H1 (cell line): ENCODE measurements around the gene RELL1. TPM values are rescaled to one million over a fixed set of nuclear protein-coding genes. Genes with fewer than 3 reads are reported as not detected.
A peak's percentile ranks its signal among the peaks of the same experiment; 100 is the strongest.

Experiments used
- CEBPB ChIP-seq: IDR thresholded peaks from 2 replicates; pipeline ENCODE4 v1.6.1; 2012; ENCODE audit warnings: low read depth, low read length
- CTBP2 ChIP-seq: IDR thresholded peaks from 2 replicates; pipeline ENCODE4 v1.7.0; 2011; ENCODE audit warnings: borderline replicate concordance, mild to moderate bottlenecking, moderate library complexity, mixed read lengths, low read length; ENCODE audit not compliant: insufficient read depth, insufficient read length
- GTF2F1 ChIP-seq: IDR thresholded peaks from 2 replicates; pipeline ENCODE4 v1.6.1; 2012; ENCODE audit warnings: low read depth, low read length, improper control_type of control experiment, borderline replicate concordance
- KDM5A ChIP-seq: fragments of 200-600 bp; IDR thresholded peaks from 2 replicates; pipeline ENCODE4 v1.7.1; 2012; ENCODE audit warnings: mild to moderate bottlenecking, low read length, inconsistent platforms, mixed read lengths
- NANOG ChIP-seq: IDR thresholded peaks from 2 replicates; pipeline ENCODE4 v1.6.1; 2011; ENCODE audit warnings: low read length, low read depth, mild to moderate bottlenecking, inconsistent platforms; ENCODE audit not compliant: insufficient read depth, poor library complexity, severe bottlenecking
- POU5F1 ChIP-seq: IDR thresholded peaks from 2 replicates; pipeline ENCODE4 v1.6.1; 2011; ENCODE audit warnings: low read depth, mild to moderate bottlenecking, low read length, moderate library complexity
- TBP ChIP-seq: IDR thresholded peaks from 2 replicates; pipeline ENCODE4 v1.6.1; 2011; ENCODE audit warnings: low read depth, low read length, improper control_type of control experiment
- TEAD4 ChIP-seq: IDR thresholded peaks from 2 replicates; pipeline ENCODE4 v1.6.1; 2012; ENCODE audit warnings: low read depth, low read length, inconsistent platforms, mixed read lengths
- polyA plus RNA-seq, 7 experiments: library from polyadenylated mRNA; depleted of rRNA in 3 of 7; stranded (reverse) in 5 of 7; unstranded in 2 of 7; fragments of >200 nt in 5 of 7; fragments of 200-250 nt in 2 of 7; gene quantifications; 1 replicate in 5 of 7; 2 replicates in 1 of 7; 4 replicates in 1 of 7; pipeline versions ENCODE4 v1.2.1 to v1.2.3, GENCODE V29; 2011 to 2013; ENCODE audit warnings: missing spikeins in 2 of 7, mixed read lengths in 2 of 7
- total RNA-seq: library from RNA; stranded (reverse); fragmentation: NEBNext Ultra II Directional; extraction: Animal tissue kit (Norgen Biotek cat#: 25700); gene quantifications from 2 replicates; pipeline ENCODE4 v1.2.1, GENCODE V29; 2021
- TF ChIP-seq, protein P1 (sequence below): fragments of 300-600 bp; sonication (generic); IDR thresholded peaks from 2 replicates; pipeline ENCODE4 v1.7.1; 2012; ENCODE audit warnings: low read length, moderate library complexity, mild to moderate bottlenecking, inconsistent platforms; ENCODE audit not compliant: insufficient replicate concordance
- TF ChIP-seq, protein P2 (sequence below): IDR thresholded peaks from 2 replicates; pipeline ENCODE4 v1.6.1; 2012; ENCODE audit warnings: low read length, inconsistent platforms

RELL1 gene
- total and polyA plus RNA-seq, 2 of the 8 experiments (the other 6 are each of a cell fraction or from before 2014, with no cell fraction given): 2.1 to 14.1 TPM

DNA sequence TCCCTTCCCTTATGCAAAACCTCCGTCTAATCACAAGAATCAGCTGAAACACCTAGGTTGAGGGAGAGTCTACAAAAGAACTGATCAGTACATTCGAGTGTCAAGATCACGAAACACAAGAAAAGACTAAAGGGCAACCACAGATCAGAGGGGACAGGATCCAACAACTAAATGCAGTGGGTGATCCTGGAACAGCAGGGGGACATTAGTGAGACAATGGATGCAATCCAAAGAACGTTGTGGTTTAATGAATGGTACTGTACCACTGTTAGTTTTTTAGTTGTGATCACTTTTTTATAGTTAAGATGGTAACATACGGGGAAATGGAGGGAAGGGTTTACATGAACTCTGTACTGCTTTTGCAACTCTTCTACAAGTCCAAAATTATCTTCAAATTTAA lies 79.2 kb downstream of the RELL1 start (continued):
- TF ChIP-seq, protein P1, sequence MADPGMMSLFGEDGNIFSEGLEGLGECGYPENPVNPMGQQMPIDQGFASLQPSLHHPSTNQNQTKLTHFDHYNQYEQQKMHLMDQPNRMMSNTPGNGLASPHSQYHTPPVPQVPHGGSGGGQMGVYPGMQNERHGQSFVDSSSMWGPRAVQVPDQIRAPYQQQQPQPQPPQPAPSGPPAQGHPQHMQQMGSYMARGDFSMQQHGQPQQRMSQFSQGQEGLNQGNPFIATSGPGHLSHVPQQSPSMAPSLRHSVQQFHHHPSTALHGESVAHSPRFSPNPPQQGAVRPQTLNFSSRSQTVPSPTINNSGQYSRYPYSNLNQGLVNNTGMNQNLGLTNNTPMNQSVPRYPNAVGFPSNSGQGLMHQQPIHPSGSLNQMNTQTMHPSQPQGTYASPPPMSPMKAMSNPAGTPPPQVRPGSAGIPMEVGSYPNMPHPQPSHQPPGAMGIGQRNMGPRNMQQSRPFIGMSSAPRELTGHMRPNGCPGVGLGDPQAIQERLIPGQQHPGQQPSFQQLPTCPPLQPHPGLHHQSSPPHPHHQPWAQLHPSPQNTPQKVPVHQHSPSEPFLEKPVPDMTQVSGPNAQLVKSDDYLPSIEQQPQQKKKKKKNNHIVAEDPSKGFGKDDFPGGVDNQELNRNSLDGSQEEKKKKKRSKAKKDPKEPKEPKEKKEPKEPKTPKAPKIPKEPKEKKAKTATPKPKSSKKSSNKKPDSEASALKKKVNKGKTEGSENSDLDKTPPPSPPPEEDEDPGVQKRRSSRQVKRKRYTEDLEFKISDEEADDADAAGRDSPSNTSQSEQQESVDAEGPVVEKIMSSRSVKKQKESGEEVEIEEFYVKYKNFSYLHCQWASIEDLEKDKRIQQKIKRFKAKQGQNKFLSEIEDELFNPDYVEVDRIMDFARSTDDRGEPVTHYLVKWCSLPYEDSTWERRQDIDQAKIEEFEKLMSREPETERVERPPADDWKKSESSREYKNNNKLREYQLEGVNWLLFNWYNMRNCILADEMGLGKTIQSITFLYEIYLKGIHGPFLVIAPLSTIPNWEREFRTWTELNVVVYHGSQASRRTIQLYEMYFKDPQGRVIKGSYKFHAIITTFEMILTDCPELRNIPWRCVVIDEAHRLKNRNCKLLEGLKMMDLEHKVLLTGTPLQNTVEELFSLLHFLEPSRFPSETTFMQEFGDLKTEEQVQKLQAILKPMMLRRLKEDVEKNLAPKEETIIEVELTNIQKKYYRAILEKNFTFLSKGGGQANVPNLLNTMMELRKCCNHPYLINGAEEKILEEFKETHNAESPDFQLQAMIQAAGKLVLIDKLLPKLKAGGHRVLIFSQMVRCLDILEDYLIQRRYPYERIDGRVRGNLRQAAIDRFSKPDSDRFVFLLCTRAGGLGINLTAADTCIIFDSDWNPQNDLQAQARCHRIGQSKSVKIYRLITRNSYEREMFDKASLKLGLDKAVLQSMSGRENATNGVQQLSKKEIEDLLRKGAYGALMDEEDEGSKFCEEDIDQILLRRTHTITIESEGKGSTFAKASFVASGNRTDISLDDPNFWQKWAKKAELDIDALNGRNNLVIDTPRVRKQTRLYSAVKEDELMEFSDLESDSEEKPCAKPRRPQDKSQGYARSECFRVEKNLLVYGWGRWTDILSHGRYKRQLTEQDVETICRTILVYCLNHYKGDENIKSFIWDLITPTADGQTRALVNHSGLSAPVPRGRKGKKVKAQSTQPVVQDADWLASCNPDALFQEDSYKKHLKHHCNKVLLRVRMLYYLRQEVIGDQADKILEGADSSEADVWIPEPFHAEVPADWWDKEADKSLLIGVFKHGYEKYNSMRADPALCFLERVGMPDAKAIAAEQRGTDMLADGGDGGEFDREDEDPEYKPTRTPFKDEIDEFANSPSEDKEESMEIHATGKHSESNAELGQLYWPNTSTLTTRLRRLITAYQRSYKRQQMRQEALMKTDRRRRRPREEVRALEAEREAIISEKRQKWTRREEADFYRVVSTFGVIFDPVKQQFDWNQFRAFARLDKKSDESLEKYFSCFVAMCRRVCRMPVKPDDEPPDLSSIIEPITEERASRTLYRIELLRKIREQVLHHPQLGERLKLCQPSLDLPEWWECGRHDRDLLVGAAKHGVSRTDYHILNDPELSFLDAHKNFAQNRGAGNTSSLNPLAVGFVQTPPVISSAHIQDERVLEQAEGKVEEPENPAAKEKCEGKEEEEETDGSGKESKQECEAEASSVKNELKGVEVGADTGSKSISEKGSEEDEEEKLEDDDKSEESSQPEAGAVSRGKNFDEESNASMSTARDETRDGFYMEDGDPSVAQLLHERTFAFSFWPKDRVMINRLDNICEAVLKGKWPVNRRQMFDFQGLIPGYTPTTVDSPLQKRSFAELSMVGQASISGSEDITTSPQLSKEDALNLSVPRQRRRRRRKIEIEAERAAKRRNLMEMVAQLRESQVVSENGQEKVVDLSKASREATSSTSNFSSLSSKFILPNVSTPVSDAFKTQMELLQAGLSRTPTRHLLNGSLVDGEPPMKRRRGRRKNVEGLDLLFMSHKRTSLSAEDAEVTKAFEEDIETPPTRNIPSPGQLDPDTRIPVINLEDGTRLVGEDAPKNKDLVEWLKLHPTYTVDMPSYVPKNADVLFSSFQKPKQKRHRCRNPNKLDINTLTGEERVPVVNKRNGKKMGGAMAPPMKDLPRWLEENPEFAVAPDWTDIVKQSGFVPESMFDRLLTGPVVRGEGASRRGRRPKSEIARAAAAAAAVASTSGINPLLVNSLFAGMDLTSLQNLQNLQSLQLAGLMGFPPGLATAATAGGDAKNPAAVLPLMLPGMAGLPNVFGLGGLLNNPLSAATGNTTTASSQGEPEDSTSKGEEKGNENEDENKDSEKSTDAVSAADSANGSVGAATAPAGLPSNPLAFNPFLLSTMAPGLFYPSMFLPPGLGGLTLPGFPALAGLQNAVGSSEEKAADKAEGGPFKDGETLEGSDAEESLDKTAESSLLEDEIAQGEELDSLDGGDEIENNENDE: no peak
- TF ChIP-seq GTF2F1 (no peak), CEBPB (no peak), KDM5A (no peak), POU5F1 (no peak), TBP (no peak), NANOG (peak; percentile 92), CTBP2 (no peak), TEAD4 (0 out of 2 replicates have a peak, but pooled peaks have one; percentile 31)
- TF ChIP-seq, protein P2, sequence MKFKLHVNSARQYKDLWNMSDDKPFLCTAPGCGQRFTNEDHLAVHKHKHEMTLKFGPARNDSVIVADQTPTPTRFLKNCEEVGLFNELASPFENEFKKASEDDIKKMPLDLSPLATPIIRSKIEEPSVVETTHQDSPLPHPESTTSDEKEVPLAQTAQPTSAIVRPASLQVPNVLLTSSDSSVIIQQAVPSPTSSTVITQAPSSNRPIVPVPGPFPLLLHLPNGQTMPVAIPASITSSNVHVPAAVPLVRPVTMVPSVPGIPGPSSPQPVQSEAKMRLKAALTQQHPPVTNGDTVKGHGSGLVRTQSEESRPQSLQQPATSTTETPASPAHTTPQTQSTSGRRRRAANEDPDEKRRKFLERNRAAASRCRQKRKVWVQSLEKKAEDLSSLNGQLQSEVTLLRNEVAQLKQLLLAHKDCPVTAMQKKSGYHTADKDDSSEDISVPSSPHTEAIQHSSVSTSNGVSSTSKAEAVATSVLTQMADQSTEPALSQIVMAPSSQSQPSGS: no peak
